NT2/D1 (cell line): ENCODE measurements around the gene MAGI2.

Experiments
- SUZ12 ChIP-seq: IDR thresholded peaks from 2 replicates; pipeline ENCODE4 v1.6.1; 2011; ENCODE audit not compliant: insufficient read length, insufficient read depth; ENCODE audit errors: extremely low read depth
- YY1 ChIP-seq: IDR thresholded peaks from 2 replicates; pipeline ENCODE4 v1.6.1; 2011; ENCODE audit not compliant: insufficient read length, insufficient read depth
- ZNF274 ChIP-seq: IDR thresholded peaks from 2 replicates; pipeline ENCODE4 v1.6.1; 2011; ENCODE audit warnings: mild to moderate bottlenecking, low read depth, low read length

- TF ChIP-seq YY1, result no peak
- no peak for TF ChIP-seq SUZ12
- no peak for TF ChIP-seq ZNF274
These were observed 1041.1 kb downstream of the MAGI2 start for GRCh38 chr7:78412216-78412858.
